ENCODE measurements around the gene PSME1. TPM values are rescaled to one million over a fixed set of nuclear protein-coding genes. Genes with fewer than 3 reads are reported as not detected.

PSME1 gene
- total RNA-seq, 1 experiment from 2014 or later = 160 TPM

DNA sequence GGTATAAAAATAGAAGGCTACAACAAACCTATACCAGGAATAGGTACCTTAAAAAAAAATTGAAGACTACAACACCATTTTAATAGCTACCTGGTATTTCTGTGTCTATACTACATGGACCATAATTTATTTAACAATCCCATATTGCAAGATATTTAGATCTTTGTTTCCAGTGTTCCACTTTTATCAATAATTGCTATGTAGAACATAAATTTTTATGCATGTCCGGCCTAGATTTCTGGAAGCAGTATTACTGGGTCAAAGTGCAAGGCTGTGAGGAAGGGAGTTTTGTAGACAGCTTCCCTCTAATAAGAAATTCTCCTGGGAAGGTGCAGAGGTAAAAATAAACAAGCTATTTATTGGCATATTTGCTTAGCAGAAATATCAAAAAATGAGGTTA lies 25.5 kb upstream of the PSME1 start:
- ChIA-PET POLR2A (ENCODE audit: low non-redundant PET) (interaction anchor here (0.7 kb wide), 2 partner anchors 27 to 37 kb away, joined by 3 to 5 read pairs; partner anchors contain the start of gene RNF31), CTCF (no interaction called here)
- Histone ChIP-seq H3K4me1 (ENCODE audit: insufficient read depth, low read length, poor library complexity, severe bottlenecking) (peaks cover 7% of the 10 kb centered on the region), H3K4me3 (ENCODE audit: low read depth, low read length, poor library complexity, severe bottlenecking) (no peak overlapping the region), H3K27me3 (replicated peaks; ENCODE audit: insufficient read depth, low read depth, low read length, poor library complexity) (no peaks in the 10 kb centered on the region), H3K9me3 (ENCODE audit: low read depth, low read length, poor library complexity, severe bottlenecking) (no peaks in the 10 kb centered on the region), H3K27ac (ENCODE audit: low read depth, low read length, poor library complexity, severe bottlenecking) (no peak overlapping the region), H3K36me3 (ENCODE audit: insufficient read depth, low read length, poor library complexity, severe bottlenecking) (no peaks in the 10 kb centered on the region)
- no peak for TF ChIP-seq EZH2 (IDR thresholded peaks at IDR 0.05; ENCODE audit: borderline replicate concordance, low read depth, low read length, poor library complexity, severe bottlenecking)
- no peak for DNase-seq (ENCODE audit: low spot score)
- BruUV-seq (replicated peaks) = no TSS peak
- intact Hi-C loops (cut with micrococcal nuclease; ENCODE audit: unreplicated experiment) = no loop called here

DNA sequence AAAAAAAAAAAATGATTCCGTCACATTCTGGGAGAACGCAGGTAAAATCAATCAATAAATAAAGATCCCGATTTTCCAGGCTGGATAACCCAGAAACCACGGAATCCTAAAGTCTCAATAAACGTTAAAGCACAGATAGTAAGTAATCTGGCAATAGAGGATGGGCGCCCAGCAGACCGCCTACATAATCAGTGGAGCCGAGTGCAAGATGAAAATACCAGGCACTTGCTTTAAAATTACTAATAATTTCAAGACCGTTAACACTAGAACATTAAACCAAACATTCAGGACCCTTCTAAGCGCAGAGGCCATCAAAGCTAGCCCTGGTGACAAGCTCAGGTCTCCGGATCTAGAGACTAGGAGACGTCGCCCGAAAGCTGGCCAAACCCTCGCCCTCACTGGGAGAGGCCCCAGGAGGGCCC lies 22.6 kb upstream of the PSME1 start:
- no peaks in the 10 kb centered on the region for H3K27me3 ChIP-seq (replicated peaks; ENCODE audit: insufficient read depth, low read depth, low read length, poor library complexity)
- peaks cover 9% of the 10 kb centered on the region for H3K36me3 ChIP-seq (ENCODE audit: insufficient read depth, low read length, poor library complexity, severe bottlenecking)
- peak overlapping the region; percentile 99 for H3K27ac ChIP-seq (ENCODE audit: low read depth, low read length, poor library complexity, severe bottlenecking)
- ChIA-PET CTCF (interaction anchor here (1.8 kb wide), 1 partner anchor 48 kb away, joined by 6 read pairs; the partner anchor contains the start of gene IRF9), POLR2A (ENCODE audit: low non-redundant PET) (interaction anchor here (2.0 kb wide), 1 partner anchor 19 kb away, joined by 13 read pairs; the partner anchor contains the start of gene PCK2)
- no peaks in the 10 kb centered on the region for H3K9me3 ChIP-seq (ENCODE audit: low read depth, low read length, poor library complexity, severe bottlenecking)
- intact Hi-C loops (cut with micrococcal nuclease; ENCODE audit: unreplicated experiment) = no loop called here
- DNase-seq (ENCODE audit: low spot score) = no peak
- peaks cover 14% of the 10 kb centered on the region for H3K4me1 ChIP-seq (ENCODE audit: insufficient read depth, low read length, poor library complexity, severe bottlenecking)
- TF ChIP-seq, protein P1, sequence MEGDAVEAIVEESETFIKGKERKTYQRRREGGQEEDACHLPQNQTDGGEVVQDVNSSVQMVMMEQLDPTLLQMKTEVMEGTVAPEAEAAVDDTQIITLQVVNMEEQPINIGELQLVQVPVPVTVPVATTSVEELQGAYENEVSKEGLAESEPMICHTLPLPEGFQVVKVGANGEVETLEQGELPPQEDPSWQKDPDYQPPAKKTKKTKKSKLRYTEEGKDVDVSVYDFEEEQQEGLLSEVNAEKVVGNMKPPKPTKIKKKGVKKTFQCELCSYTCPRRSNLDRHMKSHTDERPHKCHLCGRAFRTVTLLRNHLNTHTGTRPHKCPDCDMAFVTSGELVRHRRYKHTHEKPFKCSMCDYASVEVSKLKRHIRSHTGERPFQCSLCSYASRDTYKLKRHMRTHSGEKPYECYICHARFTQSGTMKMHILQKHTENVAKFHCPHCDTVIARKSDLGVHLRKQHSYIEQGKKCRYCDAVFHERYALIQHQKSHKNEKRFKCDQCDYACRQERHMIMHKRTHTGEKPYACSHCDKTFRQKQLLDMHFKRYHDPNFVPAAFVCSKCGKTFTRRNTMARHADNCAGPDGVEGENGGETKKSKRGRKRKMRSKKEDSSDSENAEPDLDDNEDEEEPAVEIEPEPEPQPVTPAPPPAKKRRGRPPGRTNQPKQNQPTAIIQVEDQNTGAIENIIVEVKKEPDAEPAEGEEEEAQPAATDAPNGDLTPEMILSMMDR (conservative IDR thresholded peaks at IDR 0.05; ENCODE audit: low read depth, low read length) = no peak
- no peak for TF ChIP-seq EZH2 (IDR thresholded peaks at IDR 0.05; ENCODE audit: borderline replicate concordance, low read depth, low read length, poor library complexity, severe bottlenecking)
- H3K4me3 ChIP-seq (ENCODE audit: low read depth, low read length, poor library complexity, severe bottlenecking) = peak overlapping the region; percentile 82
- BruUV-seq (replicated peaks) = TSS peak; percentile 78

DNA sequence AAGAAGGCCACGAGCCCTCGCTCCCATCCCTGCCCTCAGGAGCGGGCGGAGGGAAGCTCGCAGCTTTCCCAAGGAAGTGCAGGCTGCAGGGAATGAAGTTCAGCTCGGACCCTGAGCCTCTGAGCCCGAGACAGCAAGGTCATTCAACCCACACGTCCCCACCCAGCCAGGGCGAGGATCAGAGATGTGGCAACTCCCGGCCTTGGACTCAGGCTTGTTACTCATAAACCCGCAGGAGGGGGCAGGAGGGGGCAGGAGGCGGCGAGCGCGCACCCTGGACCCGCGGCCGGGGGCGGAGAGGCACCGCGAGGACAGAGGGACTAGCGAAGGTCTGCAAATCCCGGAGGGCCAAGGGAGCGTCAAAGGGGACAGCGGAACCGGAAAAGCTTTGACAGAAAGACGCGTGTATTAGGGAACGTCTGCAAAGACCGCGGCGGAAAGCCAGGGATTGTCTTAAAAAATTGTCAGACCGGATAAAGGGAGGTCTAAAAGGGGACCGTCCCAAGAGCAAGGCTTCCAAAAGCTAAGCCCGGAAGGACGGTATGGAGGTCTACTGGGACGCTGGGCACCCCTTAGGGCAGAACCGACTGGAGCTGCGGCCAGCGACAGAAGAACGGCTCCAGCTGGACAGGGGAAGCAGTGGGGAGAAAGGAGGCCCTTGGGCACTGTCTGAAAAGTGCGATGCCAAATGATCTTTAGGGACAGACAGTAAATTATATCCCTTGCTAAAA lies 22.0 kb upstream of the PSME1 start:
- Histone ChIP-seq H3K36me3 (ENCODE audit: insufficient read depth, low read length, poor library complexity, severe bottlenecking) (peaks cover 15% of the 10 kb centered on the region), H3K27ac (ENCODE audit: low read depth, low read length, poor library complexity, severe bottlenecking) (peak overlapping the region; percentile 99), H3K4me3 (ENCODE audit: low read depth, low read length, poor library complexity, severe bottlenecking) (peak overlapping the region; percentile 82), H3K27me3 (replicated peaks; ENCODE audit: insufficient read depth, low read depth, low read length, poor library complexity) (no peaks in the 10 kb centered on the region), H3K9me3 (ENCODE audit: low read depth, low read length, poor library complexity, severe bottlenecking) (no peaks in the 10 kb centered on the region), H3K4me1 (ENCODE audit: insufficient read depth, low read length, poor library complexity, severe bottlenecking) (peaks cover 14% of the 10 kb centered on the region)
- TF ChIP-seq, protein P1 (conservative IDR thresholded peaks at IDR 0.05; ENCODE audit: low read depth, low read length) = no peak
- no peak for TF ChIP-seq EZH2 (IDR thresholded peaks at IDR 0.05; ENCODE audit: borderline replicate concordance, low read depth, low read length, poor library complexity, severe bottlenecking)
- intact Hi-C loops (cut with micrococcal nuclease; ENCODE audit: unreplicated experiment) = loop anchor here (2.0 kb wide), 1 partner anchor 27 kb away; the partner anchor contains the start of gene EMC9
- peak; percentile 92 for DNase-seq (ENCODE audit: low spot score)
- CTCF ChIA-PET = interaction anchor here (1.2 to 1.8 kb wide), 2 partner anchors 47 to 55 kb away, joined by 3 to 6 read pairs; partner anchors contain the start of gene IRF9
- no TSS peak for BruUV-seq (replicated peaks)
- POLR2A ChIA-PET (ENCODE audit: low non-redundant PET) = interaction anchor here (0.5 to 2.0 kb wide), 5 partner anchors 8 to 158 kb away, joined by 3 to 13 read pairs (median 4); partner anchors contain the start of genes PCK2 and RABGGTA

All from A673 (cell line).